ENCODE data around the gene CLDN15.
A peak's percentile ranks its signal among the peaks of the same experiment; 100 is the strongest.

The CLDN15 gene

GRCh38 chr7:101238226-101239182 lies 902 bp upstream of the CLDN15 start:
- Mint-ChIP-seq H3K36me3 (no peaks in the 10 kb centered on the region), H3K4me3 (no peak overlapping the region), H3K27ac (no peak overlapping the region), H3K9me3 (ENCODE audit: low read depth) (no peaks in the 10 kb centered on the region), H3K27me3 (no peaks in the 10 kb centered on the region), H3K4me1 (ENCODE audit: low read depth) (peaks cover 10% of the 10 kb centered on the region)

GRCh38 chr7:101236292-101236835 lies 1.2 kb downstream of the CLDN15 start:
- H3K27me3 Mint-ChIP-seq: no peaks in the 10 kb centered on the region
- no peaks in the 10 kb centered on the region for H3K4me1 Mint-ChIP-seq (ENCODE audit: low read depth)
- no peak overlapping the region for H3K4me3 Mint-ChIP-seq
- no peaks in the 10 kb centered on the region for H3K36me3 Mint-ChIP-seq
- no peak overlapping the region for H3K27ac Mint-ChIP-seq
- no peaks in the 10 kb centered on the region for H3K9me3 Mint-ChIP-seq (ENCODE audit: low read depth)

- Mint-ChIP-seq H3K4me1 (ENCODE audit: low read depth) (no peaks in the 10 kb centered on the region), H3K27ac (no peak overlapping the region), H3K36me3 (no peaks in the 10 kb centered on the region), H3K4me3 (no peak overlapping the region), H3K9me3 (ENCODE audit: low read depth) (no peaks in the 10 kb centered on the region), H3K27me3 (no peaks in the 10 kb centered on the region)
Observed at GRCh38 chr7:101235522-101235921, 2.1 kb downstream of the CLDN15 start.

- Mint-ChIP-seq H3K4me3 (no peak overlapping the region), H3K27ac (no peak overlapping the region), H3K36me3 (no peaks in the 10 kb centered on the region), H3K27me3 (no peaks in the 10 kb centered on the region), H3K4me1 (ENCODE audit: low read depth) (no peaks in the 10 kb centered on the region), H3K9me3 (ENCODE audit: low read depth) (no peaks in the 10 kb centered on the region)
Observed at GRCh38 chr7:101235050-101235449, 2.6 kb downstream of the CLDN15 start.

- H3K9me3 Mint-ChIP-seq (ENCODE audit: low read depth): no peaks in the 10 kb centered on the region
- no peaks in the 10 kb centered on the region for H3K36me3 Mint-ChIP-seq
- H3K4me1 Mint-ChIP-seq (ENCODE audit: low read depth): no peaks in the 10 kb centered on the region
- no peaks in the 10 kb centered on the region for H3K27me3 Mint-ChIP-seq
- no peak overlapping the region for H3K4me3 Mint-ChIP-seq
- no peak overlapping the region for H3K27ac Mint-ChIP-seq
Observed at GRCh38 chr7:101234636-101235035, 3.0 kb downstream of the CLDN15 start.

- no peaks in the 10 kb centered on the region for H3K9me3 Mint-ChIP-seq (ENCODE audit: low read depth)
- no peaks in the 10 kb centered on the region for H3K27me3 Mint-ChIP-seq
- no peak overlapping the region for H3K4me3 Mint-ChIP-seq
- H3K4me1 Mint-ChIP-seq (ENCODE audit: low read depth): no peaks in the 10 kb centered on the region
- H3K27ac Mint-ChIP-seq: no peak overlapping the region
- no peaks in the 10 kb centered on the region for H3K36me3 Mint-ChIP-seq
Observed at GRCh38 chr7:101233907-101234547, 3.6 kb downstream of the CLDN15 start.

GRCh38 chr7:101232141-101232850 lies 5.3 kb downstream of the CLDN15 start:
- Mint-ChIP-seq H3K4me1 (ENCODE audit: low read depth) (no peaks in the 10 kb centered on the region), H3K27me3 (no peaks in the 10 kb centered on the region), H3K4me3 (no peak overlapping the region), H3K36me3 (no peaks in the 10 kb centered on the region), H3K27ac (no peak overlapping the region), H3K9me3 (ENCODE audit: low read depth) (no peaks in the 10 kb centered on the region)

GRCh38 chr7:101231644-101232043 lies 6.0 kb downstream of the CLDN15 start:
- H3K4me3 Mint-ChIP-seq: no peak overlapping the region
- H3K27me3 Mint-ChIP-seq: no peaks in the 10 kb centered on the region
- H3K36me3 Mint-ChIP-seq: no peaks in the 10 kb centered on the region
- no peak overlapping the region for H3K27ac Mint-ChIP-seq
- H3K9me3 Mint-ChIP-seq (ENCODE audit: low read depth): no peaks in the 10 kb centered on the region
- no peaks in the 10 kb centered on the region for H3K4me1 Mint-ChIP-seq (ENCODE audit: low read depth)

- Mint-ChIP-seq H3K27me3 (no peaks in the 10 kb centered on the region), H3K9me3 (ENCODE audit: low read depth) (no peaks in the 10 kb centered on the region), H3K36me3 (no peaks in the 10 kb centered on the region), H3K27ac (no peak overlapping the region), H3K4me3 (no peak overlapping the region), H3K4me1 (ENCODE audit: low read depth) (no peaks in the 10 kb centered on the region)
Observed at GRCh38 chr7:101226721-101227120, 10.9 kb downstream of the CLDN15 start.

GRCh38 chr7:101225650-101226049 lies 12.0 kb downstream of the CLDN15 start:
- Mint-ChIP-seq H3K27me3 (no peaks in the 10 kb centered on the region), H3K4me1 (ENCODE audit: low read depth) (peaks cover 8% of the 10 kb centered on the region), H3K36me3 (no peaks in the 10 kb centered on the region), H3K9me3 (ENCODE audit: low read depth) (no peaks in the 10 kb centered on the region), H3K27ac (no peak overlapping the region), H3K4me3 (no peak overlapping the region)

- peaks cover 25% of the 10 kb centered on the region for H3K4me1 Mint-ChIP-seq (ENCODE audit: low read depth)
- H3K4me3 Mint-ChIP-seq: no peak overlapping the region
- no peak overlapping the region for H3K27ac Mint-ChIP-seq
- H3K36me3 Mint-ChIP-seq: no peaks in the 10 kb centered on the region
- H3K27me3 Mint-ChIP-seq: no peaks in the 10 kb centered on the region
- H3K9me3 Mint-ChIP-seq (ENCODE audit: low read depth): no peaks in the 10 kb centered on the region
Observed at GRCh38 chr7:101223528-101223927, 14.1 kb downstream of the CLDN15 start.

GRCh38 chr7:101222275-101222830 lies 15.2 kb downstream of the CLDN15 start:
- Mint-ChIP-seq H3K9me3 (ENCODE audit: low read depth) (no peaks in the 10 kb centered on the region), H3K36me3 (no peaks in the 10 kb centered on the region), H3K27ac (no peak overlapping the region), H3K27me3 (no peaks in the 10 kb centered on the region), H3K4me1 (ENCODE audit: low read depth) (peaks cover 28% of the 10 kb centered on the region), H3K4me3 (no peak overlapping the region)

GRCh38 chr7:101220295-101220694 lies 17.3 kb downstream of the CLDN15 start:
- Mint-ChIP-seq H3K4me1 (ENCODE audit: low read depth) (peaks cover 37% of the 10 kb centered on the region), H3K4me3 (peak overlapping the region; percentile 45), H3K27me3 (no peaks in the 10 kb centered on the region), H3K36me3 (no peaks in the 10 kb centered on the region), H3K9me3 (ENCODE audit: low read depth) (no peaks in the 10 kb centered on the region), H3K27ac (no peak overlapping the region)

- no peaks in the 10 kb centered on the region for H3K36me3 Mint-ChIP-seq
- peak overlapping the region; percentile 96 for H3K4me3 Mint-ChIP-seq
- H3K27me3 Mint-ChIP-seq: no peaks in the 10 kb centered on the region
- H3K27ac Mint-ChIP-seq: peak overlapping the region; percentile 90
- no peaks in the 10 kb centered on the region for H3K9me3 Mint-ChIP-seq (ENCODE audit: low read depth)
- peaks cover 37% of the 10 kb centered on the region for H3K4me1 Mint-ChIP-seq (ENCODE audit: low read depth)
Observed at GRCh38 chr7:101218236-101219125, 19.1 kb downstream of the CLDN15 start.
